K562 (cell line): ENCODE measurements around the gene ERLIN1. TPM values are rescaled to one million over a fixed set of nuclear protein-coding genes. Genes with fewer than 3 reads are reported as not detected.

Source experiments
- ATAC-seq: fragments of 200-7000 bp; cut with Tn5 transposase; 3 replicates; pipeline ENCODE4 v1.9.1; 2020; ENCODE audit warnings: moderate library complexity
- BruUV-seq: library from RNA; stranded (reverse); fragments of 400-500 nt; replicated peaks from 2 replicates; lab custom pipeline; 2021; lab: Mats Ljungman, UMichigan
- CTCF ChIA-PET: fragments of 300-600 bp; formaldehyde crosslinking; extraction: SDS; loops from one replicate; lab custom pipeline; 2021; ENCODE audit warnings: low intra/inter-chr PET ratio; lab: Yijun Ruan, JAX
- POLR2A ChIA-PET: fragments of 300-600, 350-650 bp; sonication (Branson Sonifier 250); formaldehyde crosslinking; extraction: SDS; loops from one replicate; lab custom pipeline; 2021; ENCODE audit warnings: antibody characterized with exemption, inconsistent platforms; lab: Yijun Ruan, JAX
- DNase-seq, 4 experiments: peaks; one replicate each; pipeline versions ENCODE4 v3.0.0 to v3.0.0-alpha.2; 2011 to 2018; ENCODE audit warnings: low spot score in 3 of 4, mixed read lengths in 3 of 4; ENCODE audit errors: extremely low read depth in 1 of 4
- FAIRE-seq: peaks from 2 replicates; lab custom pipeline; 2011; peaks lifted over from hg19 to GRCh38; lab: Jason Lieb, UNC
- H2AFZ ChIP-seq: 2 replicates; pipeline ENCODE4 v1.6.0; 2011; ENCODE audit warnings: low read depth, low read length, control low read depth, inconsistent platforms
- H3K27ac ChIP-seq: fragments of 200-600 bp; 3 replicates; pipeline ENCODE4 v1.8.0; 2011; ENCODE audit warnings: low read depth, mild to moderate bottlenecking, control low read depth, inconsistent platforms, low read length, moderate library complexity, mixed read lengths; ENCODE audit errors: extremely low read depth
- H3K27me3 ChIP-seq, 2 experiments: fragments of 300-600 bp in 1 of 2; 2 replicates in 1 of 2; 3 replicates in 1 of 2; pipeline versions ENCODE4 v1.6.0 to v1.8.0; 2011; ENCODE audit warnings: inconsistent platforms in 2 of 2, low read length in 2 of 2, mild to moderate bottlenecking in 1 of 2, mixed read lengths in 1 of 2, moderate library complexity in 1 of 2; ENCODE audit not compliant: control insufficient read depth in 2 of 2, insufficient read depth in 2 of 2
- H3K36me3 ChIP-seq: fragments of 300-600 bp; 3 replicates; pipeline ENCODE4 v1.8.0; 2011; ENCODE audit warnings: mild to moderate bottlenecking, low read length, inconsistent platforms; ENCODE audit not compliant: control insufficient read depth, insufficient read depth
- H3K4me1 ChIP-seq, 2 experiments: fragments of 200-600 bp in 1 of 2; replicated peaks in 1 of 2; 2 replicates in 1 of 2; 3 replicates in 1 of 2; pipeline versions ENCODE4 v1.5.1 to v1.8.0; 2011; ENCODE audit warnings: inconsistent platforms in 2 of 2, low read length in 2 of 2, mild to moderate bottlenecking in 1 of 2, mixed read lengths in 1 of 2, moderate library complexity in 1 of 2; ENCODE audit not compliant: control insufficient read depth in 2 of 2, insufficient read depth in 2 of 2
- H3K4me2 ChIP-seq: 2 replicates; pipeline ENCODE4 v1.6.1; 2011; ENCODE audit warnings: low read length, control low read depth, inconsistent platforms, mixed read lengths; ENCODE audit not compliant: insufficient read depth
- H3K4me3 ChIP-seq: fragments of 200-600 bp; sonication (generic), shearing (Covaris generic); 2 replicates; pipeline ENCODE4 v1.5.1; 2016; ENCODE audit warnings: control low read depth, inconsistent platforms
- H3K79me2 ChIP-seq: fragments of 200-600 bp; 3 replicates; pipeline ENCODE4 v1.8.0; 2011; ENCODE audit warnings: low read length, inconsistent platforms; ENCODE audit not compliant: control insufficient read depth, insufficient read depth
- H3K9ac ChIP-seq, 2 experiments: 2 replicates each; pipeline versions ENCODE4 v1.6.0 to v1.6.1; 2011; ENCODE audit warnings: low read depth in 2 of 2, low read length in 2 of 2, control low read depth in 1 of 2, inconsistent platforms in 1 of 2, mild to moderate bottlenecking in 1 of 2, mixed read lengths in 1 of 2; ENCODE audit not compliant: insufficient read depth in 1 of 2
- H3K9me1 ChIP-seq: one replicate; pipeline ENCODE4 v1.6.0; 2011; ENCODE audit warnings: inconsistent platforms, mild to moderate bottlenecking, low read length, moderate library complexity; ENCODE audit not compliant: control insufficient read depth, insufficient read depth
- H3K9me3 ChIP-seq: replicated peaks from 2 replicates; pipeline ENCODE4 v1.5.1; 2011; ENCODE audit warnings: low read depth, low read length, inconsistent platforms; ENCODE audit not compliant: control insufficient read depth, insufficient read depth
- H4K20me1 ChIP-seq: replicated peaks from 2 replicates; pipeline ENCODE4 v1.6.1; 2011; ENCODE audit warnings: low read length, inconsistent platforms, mixed read lengths; ENCODE audit not compliant: control insufficient read depth, insufficient read depth
- CEBPB ChIP-seq: fragments of 450-650 bp; IDR thresholded peaks from 2 replicates; pipeline ENCODE4 v1.6.1; 2016; ENCODE audit warnings: missing genetic modification characterization, missing compliant biosample characterization
- FOXJ3 ChIP-seq: sonication (generic); formaldehyde crosslinking; IDR thresholded peaks from 2 replicates; pipeline ENCODE4 v1.4.0; 2020; ENCODE audit warnings: mild to moderate bottlenecking, missing genetic modification reagents
- KLF10 ChIP-seq: fragments of 250-450 bp; sonication (Bioruptor Pico); IDR thresholded peaks from 2 replicates; pipeline ENCODE4 v1.6.1; 2021; ENCODE audit warnings: matching md5 sums
- PHF8 ChIP-seq: fragments of 200-600 bp; sonication (generic); IDR thresholded peaks from 2 replicates; pipeline ENCODE4 v1.6.1; 2012; ENCODE audit warnings: mixed run types, mild to moderate bottlenecking, inconsistent platforms, low read length, moderate library complexity, borderline replicate concordance
- SAP30 ChIP-seq: fragments of 200-600 bp; sonication (generic); IDR thresholded peaks from 2 replicates; pipeline ENCODE4 v1.6.1; 2012; ENCODE audit warnings: borderline replicate concordance, low read depth, mild to moderate bottlenecking, moderate library complexity, low read length, control low read depth, inconsistent platforms; ENCODE audit not compliant: insufficient read depth, poor library complexity, severe bottlenecking
- ZNF316 ChIP-seq: fragments of 450-650 bp; IDR thresholded peaks from 2 replicates; pipeline ENCODE4 v1.6.1; 2016
- ZNF347 ChIP-seq: fragments of 450-650 bp; formaldehyde crosslinking; IDR thresholded peaks from 2 replicates; pipeline ENCODE4 v1.4.0; 2020; ENCODE audit warnings: low read depth, mild to moderate bottlenecking, moderate library complexity
- ZNF766 ChIP-seq: fragments of 200-800 bp; sonication (Bioruptor generic); conservative IDR thresholded peaks from 2 replicates; pipeline ENCODE4 v1.6.1; 2016; ENCODE audit warnings: missing genetic modification characterization, missing compliant biosample characterization
- WGBS: fragments of 100-300 bp; shearing (Covaris generic); methylation state at CpG from one replicate; pipeline ENCODE4 v1.1.6; 2016; ENCODE audit warnings: low coverage, mixed read lengths; ENCODE audit not compliant: insufficient coverage; ENCODE audit errors: missing lambda C conversion rate; 5-methylcytosine and 5-hydroxymethylcytosine counted together
- in situ Hi-C: fragments of 300-500 bp; cut with MboI; formaldehyde crosslinking; loops from 4 replicates; pipeline ENCODE4 v1.15.0; 2018; ENCODE audit warnings: inconsistent platforms, mixed read lengths
- intact Hi-C: fragments of 100-400 bp; cut with micrococcal nuclease; formaldehyde crosslinking; loops from 2 replicates; pipeline ENCODE4 v1.14.2; 2022
- polyA plus RNA-seq, 8 experiments: library from polyadenylated mRNA; depleted of rRNA in 4 of 8; stranded (reverse) in 5 of 8; unstranded in 3 of 8; fragments of >200 nt; fragmentation: Nextera tagmentation in 2 of 8; fragmentation: Illumina TruSeq in 1 of 8; extraction: Ambion mirVana in 2 of 8; extraction: Trizol in 1 of 8; gene quantifications; 2 replicates each; pipeline versions ENCODE4 v1.2.1 to v1.2.3, GENCODE V29; 2011 to 2014; ENCODE audit warnings: inconsistent platforms in 1 of 8, missing spikeins in 1 of 8
- total RNA-seq, 7 experiments: library from RNA; depleted of rRNA in 6 of 7; stranded (reverse); fragments of >200 nt in 6 of 7; fragmentation: Illumina TruSeq in 2 of 7; extraction: Trizol in 2 of 7; gene quantifications; 2 replicates each; pipeline versions ENCODE4 v1.2.1 to v1.2.3, GENCODE V29; 2011 to 2021; ENCODE audit warnings: low replicate concordance in 1 of 7

ERLIN1 gene
- total and polyA plus RNA-seq, 9 of the 15 experiments (the other 6 are each of a cell fraction or from before 2014, with no cell fraction given) = 9.8 to 26.8 (median 15.5) TPM

GRCh38 chr10:100174699-100175677 is 10.8 kb downstream of the ERLIN1 start (continued):
- TF ChIP-seq PHF8 (no peak), CEBPB (tag) (no peak), KLF10 (CRISPR knock-in tag) (no peak)

DNA sequence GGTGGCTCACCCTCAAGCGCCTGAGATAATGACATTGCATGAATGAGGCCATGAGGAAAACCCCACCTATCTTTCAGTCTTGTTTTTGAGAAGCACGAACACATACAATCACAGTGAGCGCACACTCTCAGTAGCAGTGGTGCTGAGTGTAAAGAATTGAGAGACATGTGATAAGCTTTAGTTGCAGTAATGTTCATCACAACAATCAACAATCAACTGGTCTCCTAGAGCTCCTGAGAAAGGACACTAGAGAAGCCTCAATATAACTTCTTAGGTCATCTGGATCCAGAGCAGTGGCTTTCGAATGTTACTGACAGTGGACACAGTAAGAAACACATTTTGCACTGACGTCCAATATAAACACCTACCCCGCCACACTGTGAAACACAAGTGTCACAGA is 12.8 kb downstream of the ERLIN1 start:
- ATAC-seq (no peak), FAIRE-seq (no peak), DNase-seq (no peak)
- Histone ChIP-seq H3K4me2 (no peak overlapping the region), H3K27me3 (no peaks in the 10 kb centered on the region), H3K9me1 (no peaks in the 10 kb centered on the region), H3K4me1 (no peaks in the 10 kb centered on the region), H3K4me3 (no peak overlapping the region), H3K27ac (no peak overlapping the region), H3K79me2 (peaks cover 3% of the 10 kb centered on the region; the same call in 2 of the 3 replicates), H3K9ac (no peak overlapping the region), H3K9me3 (no peaks in the 10 kb centered on the region), H3K36me3 (peaks cover 78% of the 10 kb centered on the region), H4K20me1 (no peaks in the 10 kb centered on the region), H2AFZ (no peak overlapping the region)
- TF ChIP-seq SAP30 = no peak
- no peak for TF ChIP-seq ZNF766 (CRISPR knock-in tag)
- no peak for TF ChIP-seq ZNF316
- TF ChIP-seq ZNF347 (CRISPR knock-in tag) = no peak
- TF ChIP-seq FOXJ3 (CRISPR knock-in tag) = no peak
- WGBS = 96% methylated on average over 6 of the region's 6 CpGs
- no TSS peak for BruUV-seq
- in situ Hi-C loops = no loop called here
- intact Hi-C loops = no loop called here
- POLR2A ChIA-PET = interaction anchor here (0.6 kb wide), 1 partner anchor 23 kb away, joined by 3 read pairs; no protein-coding TSS in a partner anchor
- CTCF ChIA-PET = no interaction called here
